ENCODE measurements around the gene UAP1.
"Not testable (repeated sequence)": the region's sequence is repeated elsewhere in the genome, so short reads cannot be mapped to it uniquely, and the experiment has no call there.

UAP1 gene

GRCh38 chr1:162565460-162565859, 3.9 kb downstream of the UAP1 start:
- DNase-seq (ENCODE audit: low read depth in 2 of 2), result no peak

- no peak for DNase-seq (ENCODE audit: low read depth in 2 of 2)
Observed at GRCh38 chr1:162566870-162567269, 5.3 kb downstream of the UAP1 start.

- DNase-seq (ENCODE audit: low read depth in 2 of 2), result no peak
Observed at GRCh38 chr1:162568802-162569201, 7.3 kb downstream of the UAP1 start.

GRCh38 chr1:162570718-162571117, 9.2 kb downstream of the UAP1 start:
- no peak for DNase-seq (ENCODE audit: low read depth in 2 of 2)

GRCh38 chr1:162571121-162571520, 9.6 kb downstream of the UAP1 start:
- not testable (repeated sequence) for DNase-seq (ENCODE audit: low read depth in 2 of 2)

- no peak for DNase-seq (ENCODE audit: low read depth in 2 of 2)
Observed at GRCh38 chr1:162571696-162572095, 10.2 kb downstream of the UAP1 start.

GRCh38 chr1:162573136-162573535, 11.6 kb downstream of the UAP1 start:
- DNase-seq (ENCODE audit: low read depth in 2 of 2), result no peak

- no peak for DNase-seq (ENCODE audit: low read depth in 2 of 2)
Observed at GRCh38 chr1:162578071-162578700, 16.7 kb downstream of the UAP1 start.

GRCh38 chr1:162578936-162579335, 17.4 kb downstream of the UAP1 start:
- no peak for DNase-seq (ENCODE audit: low read depth in 2 of 2)

- no peak for DNase-seq (ENCODE audit: low read depth in 2 of 2)
Observed at GRCh38 chr1:162580308-162580707, 18.8 kb downstream of the UAP1 start.

GRCh38 chr1:162582901-162583300, 21.4 kb downstream of the UAP1 start:
- not testable (repeated sequence) for DNase-seq (ENCODE audit: low read depth in 2 of 2)

- not testable (repeated sequence) for DNase-seq (ENCODE audit: low read depth in 2 of 2)
Observed at GRCh38 chr1:162585101-162585500, 23.6 kb downstream of the UAP1 start.

GRCh38 chr1:162587347-162587746, 25.8 kb downstream of the UAP1 start:
- DNase-seq (ENCODE audit: low read depth in 2 of 2), result no peak

GRCh38 chr1:162587761-162588260, 26.3 kb downstream of the UAP1 start:
- DNase-seq (ENCODE audit: low read depth in 2 of 2), result no peak

GRCh38 chr1:162590101-162590500, 28.6 kb downstream of the UAP1 start:
- no peak for DNase-seq (ENCODE audit: low read depth in 2 of 2)

- DNase-seq (ENCODE audit: low read depth in 2 of 2), result no peak
Observed at GRCh38 chr1:162590686-162591085, 29.2 kb downstream of the UAP1 start.

- DNase-seq (ENCODE audit: low read depth in 2 of 2), result no peak
Observed at GRCh38 chr1:162596514-162597170, 35.1 kb downstream of the UAP1 start.

- DNase-seq (ENCODE audit: low read depth in 2 of 2), result no peak
Observed at GRCh38 chr1:162599451-162599850, 37.9 kb downstream of the UAP1 start.

GRCh38 chr1:162603117-162603516, 41.6 kb downstream of the UAP1 start:
- DNase-seq (ENCODE audit: low read depth in 2 of 2), result not testable (repeated sequence)

GRCh38 chr1:162605225-162605927, 43.9 kb downstream of the UAP1 start:
- no peak for DNase-seq (ENCODE audit: low read depth in 2 of 2)

GRCh38 chr1:162609306-162609705, 47.8 kb downstream of the UAP1 start:
- DNase-seq (ENCODE audit: low read depth in 2 of 2), result no peak

GRCh38 chr1:162612606-162613400, 51.3 kb downstream of the UAP1 start:
- no peak for DNase-seq (ENCODE audit: low read depth in 2 of 2)
